HepG2 (cell line): ENCODE measurements around the gene TUT1. TPM values are rescaled to one million over a fixed set of nuclear protein-coding genes. Genes with fewer than 3 reads are reported as not detected.
A peak's percentile ranks its signal among the peaks of the same experiment; 100 is the strongest.

Experiments used
- ATAC-seq: fragments of 200-7000 bp; cut with Tn5 transposase; 3 replicates; pipeline ENCODE4 v1.9.1; 2020; ENCODE audit warnings: mild to moderate bottlenecking, moderate library complexity
- BruUV-seq: library from RNA; stranded (reverse); fragments of 400-500 nt; replicated peaks from 2 replicates; lab custom pipeline; 2021; lab: Mats Ljungman, UMichigan
- CTCF ChIA-PET: fragments of 300-600 bp; formaldehyde crosslinking; extraction: SDS; loops from one replicate; lab custom pipeline; 2021; ENCODE audit warnings: low total read pairs, inconsistent platforms, low intra/inter-chr PET ratio; lab: Yijun Ruan, JAX
- POLR2A ChIA-PET: fragments of 350-600 bp; sonication (Branson Sonifier 250); formaldehyde crosslinking; loops from one replicate; lab custom pipeline; 2020; ENCODE audit warnings: antibody characterized with exemption, inconsistent platforms; lab: Yijun Ruan, JAX
- DNase-seq: peaks from one replicate; pipeline ENCODE4 v3.0.0-alpha.2; 2015; ENCODE audit warnings: low spot score
- FAIRE-seq: peaks from 3 replicates; lab custom pipeline; 2011; peaks lifted over from hg19 to GRCh38; lab: Jason Lieb, UNC
- H2AFZ ChIP-seq: one replicate; pipeline ENCODE4 v1.6.1; 2011; ENCODE audit warnings: low read length, inconsistent platforms
- H3K27ac ChIP-seq: fragments of 300-600 bp; 3 replicates; pipeline ENCODE4 v1.8.0; 2011; ENCODE audit warnings: mixed run types, mild to moderate bottlenecking, mixed read lengths, low read length, inconsistent platforms; ENCODE audit not compliant: insufficient read depth; ENCODE audit errors: extremely low read length
- H3K27me3 ChIP-seq, 2 experiments: fragments of 200-600 bp in 1 of 2; 2 replicates in 1 of 2; 3 replicates in 1 of 2; pipeline versions ENCODE4 v1.6.0 to v1.8.0; 2011; ENCODE audit warnings: low read length in 2 of 2, mild to moderate bottlenecking in 2 of 2, moderate library complexity in 2 of 2, inconsistent platforms in 1 of 2; ENCODE audit not compliant: insufficient read depth in 2 of 2, control insufficient read depth in 1 of 2
- H3K36me3 ChIP-seq, 2 experiments: fragments of 200-600 bp in 1 of 2; replicated peaks in 1 of 2; 2 replicates in 1 of 2; 3 replicates in 1 of 2; pipeline versions ENCODE4 v1.5.1 to v1.8.0; 2011; ENCODE audit warnings: low read length in 2 of 2, inconsistent platforms in 1 of 2; ENCODE audit not compliant: insufficient read depth in 2 of 2, control insufficient read depth in 1 of 2
- H3K4me1 ChIP-seq: 2 replicates; pipeline ENCODE4 v1.5.1; 2012; ENCODE audit warnings: low read length, inconsistent platforms; ENCODE audit not compliant: insufficient read depth
- H3K4me2 ChIP-seq: 2 replicates; pipeline ENCODE4 v1.6.0; 2011; ENCODE audit warnings: low read depth, low read length, inconsistent platforms
- H3K4me3 ChIP-seq, 3 experiments: fragments of 200-600 bp in 1 of 3; sonication (generic), shearing (Covaris generic) in 1 of 3; replicated peaks in 1 of 3; 2 replicates each; pipeline ENCODE4 v1.5.1; 2011 to 2016; ENCODE audit warnings: low read length in 3 of 3, inconsistent platforms in 2 of 3, low read depth in 2 of 3, mild to moderate bottlenecking in 2 of 3, control low read depth in 1 of 3, mixed read lengths in 1 of 3; ENCODE audit not compliant: insufficient read depth in 1 of 3
- H3K79me2 ChIP-seq: one replicate; pipeline ENCODE4 v1.6.1; 2011; ENCODE audit warnings: low read length, inconsistent platforms; ENCODE audit not compliant: insufficient read depth
- H3K9ac ChIP-seq: 2 replicates; pipeline ENCODE4 v1.6.0; 2011; ENCODE audit warnings: mild to moderate bottlenecking, low read depth, low read length, inconsistent platforms; ENCODE audit not compliant: insufficient read depth
- H3K9me3 ChIP-seq: 2 replicates; pipeline ENCODE4 v1.5.1; 2012; ENCODE audit warnings: mild to moderate bottlenecking, low read length
- H4K20me1 ChIP-seq: 2 replicates; pipeline ENCODE4 v1.6.0; 2011; ENCODE audit warnings: inconsistent platforms, mild to moderate bottlenecking, low read length, moderate library complexity; ENCODE audit not compliant: insufficient read depth
- ATF5 ChIP-seq: sonication (generic); formaldehyde crosslinking; IDR thresholded peaks from 2 replicates; pipeline ENCODE4 v1.4.0; 2020; ENCODE audit warnings: mild to moderate bottlenecking, low read depth, missing genetic modification reagents
- GMEB2 ChIP-seq: IDR thresholded peaks from 2 replicates; pipeline ENCODE4 v1.6.1; 2016; ENCODE audit warnings: missing biosample characterization, missing genetic modification reagents, low read depth
- IRF9 ChIP-seq: sonication (generic); formaldehyde crosslinking; IDR thresholded peaks from 2 replicates; pipeline ENCODE4 v1.8.0; 2022; ENCODE audit warnings: missing genetic modification reagents, mild to moderate bottlenecking, borderline replicate concordance
- ZNF652 ChIP-seq: IDR thresholded peaks from 2 replicates; pipeline ENCODE4 v1.6.1; 2016; ENCODE audit warnings: low read depth, borderline replicate concordance
- ZNF749 ChIP-seq: sonication (generic); formaldehyde crosslinking; IDR thresholded peaks from 2 replicates; pipeline ENCODE4 v1.8.0; 2022; ENCODE audit warnings: mild to moderate bottlenecking, missing genetic modification reagents, moderate library complexity, borderline replicate concordance
- WGBS: methylation state at CpG from one replicate; pipeline ENCODE4 v1.1.6; 2017; ENCODE audit warnings: low lambda C conversion rate; 5-methylcytosine and 5-hydroxymethylcytosine counted together
- in situ Hi-C: cut with HindIII; loops from 2 replicates; pipeline ENCODE4 v1.10.0; 2017; ENCODE audit warnings: low pct_unique_long_range_greater_than_20kb; ENCODE audit not compliant: extremely low pct_ligation_motif_present
- intact Hi-C: fragments of 100-400 bp; cut with micrococcal nuclease; formaldehyde crosslinking; loops from one replicate; pipeline ENCODE4 v1.10.0; 2022; ENCODE audit not compliant: unreplicated experiment
- polyA plus RNA-seq, 8 experiments: library from polyadenylated mRNA; depleted of rRNA in 3 of 8; stranded (reverse) in 7 of 8; unstranded in 1 of 8; fragments of >200 nt; fragmentation: Illumina TruSeq in 4 of 8; extraction: Trizol in 4 of 8; gene quantifications; 2 replicates each; pipeline versions ENCODE4 v1.2.1 to v1.2.3, GENCODE V29; 2011 to 2016; ENCODE audit warnings: low read depth in 4 of 8, missing spikeins in 1 of 8, mixed read lengths in 1 of 8; ENCODE audit not compliant: insufficient read depth in 1 of 8
- total RNA-seq, 5 experiments: library from RNA; depleted of rRNA; stranded (reverse); fragments of >200 nt; fragmentation: Illumina TruSeq; extraction: Trizol; gene quantifications; 2 replicates each; pipeline ENCODE4 v1.2.3, GENCODE V29; 2016; ENCODE audit warnings: low read depth in 1 of 5

TUT1 gene
- total and polyA plus RNA-seq, 2 of the 13 experiments (the other 11 are each of a cell fraction or from before 2014, with no cell fraction given) = 9.7 to 14.3 TPM

GRCh38 chr11:62553080-62553838 lies 38.1 kb downstream of the TUT1 start (continued):
- TF ChIP-seq ATF5 (no peak), ZNF749 (CRISPR knock-in tag) (no peak)
- TF ChIP-seq, all 625 proteins: peak for 23

- 30% methylated on average over 4 of the region's 4 CpGs for WGBS
- H3K9ac ChIP-seq = peak overlapping the region; percentile 80
- peak overlapping the region; percentile 82 for H3K27ac ChIP-seq
- no peaks in the 10 kb centered on the region for H3K79me2 ChIP-seq
- no peaks in the 10 kb centered on the region for H4K20me1 ChIP-seq
- no peaks in the 10 kb centered on the region for H3K9me3 ChIP-seq
- no TSS peak for BruUV-seq
- in situ Hi-C loops (loop anchor here (5.0 kb wide), 1 partner anchor 130 kb away; no protein-coding TSS in a partner anchor), intact Hi-C loops (no loop called here)
- ChIA-PET CTCF (no interaction called here), POLR2A (interaction anchor here (0.6 to 4.5 kb wide), 10 partner anchors 21 to 289 kb away, joined by 3 to 23 read pairs (median 4); partner anchors contain the start of genes B3GAT3, C11orf98, CSKMT and EEF1G)
- TF ChIP-seq GMEB2 (CRISPR knock-in tag) (no peak), IRF9 (CRISPR knock-in tag) (0 out of 2 replicates have a peak, but pooled peaks have one; percentile 2), ZNF652 (CRISPR knock-in tag) (0 out of 2 replicates have a peak, but pooled peaks have one; percentile 11)
- peak overlapping the region in 2 of 3 experiments; percentile 31 to 65; a peak in 5 of 6 replicates for H3K4me3 ChIP-seq
- 0 out of 5 replicates have a peak, but pooled peaks cover 0 to 4% of the 10 kb centered on the region in 2 experiments for H3K36me3 ChIP-seq
- DNase-seq (no peak), FAIRE-seq (no peak), ATAC-seq (no peak)
- H3K27me3 ChIP-seq = no peaks in the 10 kb centered on the region
- peak overlapping the region; percentile 90 for H2AFZ ChIP-seq
- peaks cover 98% of the 10 kb centered on the region for H3K4me1 ChIP-seq
- H3K4me2 ChIP-seq = peak overlapping the region; percentile 84
Observed at GRCh38 chr11:62552485-62553079, 38.7 kb downstream of the TUT1 start.
